Activated T-helper 2 cell treated with anti-CD3 and anti-CD28 coated beads, Interferon-gamma antibody, Interleukin-2, Interleukin-4, amounts not matched to agents 10 μg/mL and 5 μg/mL and 100 μg/mL, durations not matched to agents 14 hours and 24 hours and 36 hours (primary cell): Measurements from ENCODE around the gene VWA5A. TPM values are rescaled to one million over a fixed set of nuclear protein-coding genes. Genes with fewer than 3 reads are reported as not detected.

Source experiments
- DNase-seq: peaks from one replicate; pipeline ENCODE4 v3.0.0; 2021; ENCODE audit warnings: low spot score
- H3K27ac Mint-ChIP-seq: one replicate; pipeline ENCODE4 v1.8.0; 2021; ENCODE audit warnings: mixed read lengths
- H3K27me3 Mint-ChIP-seq: one replicate; pipeline ENCODE4 v1.8.0; 2021; ENCODE audit warnings: low read depth, mixed read lengths
- H3K36me3 Mint-ChIP-seq: one replicate; pipeline ENCODE4 v1.8.0; 2021; ENCODE audit warnings: low read depth, mixed read lengths
- H3K4me1 Mint-ChIP-seq: one replicate; pipeline ENCODE4 v1.8.0; 2021; ENCODE audit warnings: low read depth, mixed read lengths
- H3K4me3 Mint-ChIP-seq: one replicate; pipeline ENCODE4 v1.8.0; 2021; ENCODE audit warnings: low read depth, mild to moderate bottlenecking, moderate library complexity, mixed read lengths
- H3K9me3 Mint-ChIP-seq: one replicate; pipeline ENCODE4 v1.8.0; 2021; ENCODE audit warnings: mixed read lengths
- intact Hi-C: fragments of 100-400 bp; cut with micrococcal nuclease; formaldehyde crosslinking; loops from one replicate; pipeline ENCODE4 v1.15.1; 2023
- total RNA-seq: library from RNA; stranded (reverse); gene quantifications from 2 replicates; pipeline ENCODE4 v1.2.3, GENCODE V29; 2022

VWA5A gene
- total RNA-seq, result 4.6 TPM in 2 replicates

- no peaks in the 10 kb centered on the region for H3K9me3 Mint-ChIP-seq
- peak within 1 kb of the TSS; percentile 86 for H3K4me3 Mint-ChIP-seq
- intact Hi-C loops, result loop anchor here (1.0 to 2.0 kb wide), 2 partner anchors 44 to 161 kb away; no protein-coding TSS in a partner anchor
- peaks cover 26% of the 10 kb centered on the region for H3K4me1 Mint-ChIP-seq
- H3K36me3 Mint-ChIP-seq, result peaks cover 9% of the 10 kb centered on the region
- DNase-seq, result peak; percentile 66
- peaks cover 19% of the 10 kb centered on the region for H3K27me3 Mint-ChIP-seq
- peak within 1 kb of the TSS; percentile 67 for H3K27ac Mint-ChIP-seq
These were observed at the start of gene VWA5A for GRCh38 chr11:124114942-124115781. Gene VWA5A, plus strand, starts transcription at chr11:124115450. Its CDS starts 2,062 bp downstream, at chr11:124117512.

GRCh38 chr11:124068601-124069110, 46.6 kb upstream of the VWA5A start:
- intact Hi-C loops, result no loop called here
- Mint-ChIP-seq H3K4me3 (no peak overlapping the region), H3K27me3 (peaks cover 31% of the 10 kb centered on the region), H3K27ac (no peak overlapping the region), H3K4me1 (peaks cover 24% of the 10 kb centered on the region), H3K9me3 (no peaks in the 10 kb centered on the region), H3K36me3 (no peaks in the 10 kb centered on the region)
- no peak for DNase-seq

- Mint-ChIP-seq H3K9me3 (no peaks in the 10 kb centered on the region), H3K36me3 (no peaks in the 10 kb centered on the region), H3K4me3 (peak overlapping the region; percentile 54), H3K27ac (no peak overlapping the region), H3K27me3 (peaks cover 28% of the 10 kb centered on the region), H3K4me1 (peaks cover 24% of the 10 kb centered on the region)
- DNase-seq, result peak; percentile 43
- intact Hi-C loops, result loop anchor here (2.0 kb wide), 1 partner anchor 45 kb away; the partner anchor contains the start of gene VWA5A
These were observed 45.5 kb upstream of the VWA5A start for GRCh38 chr11:124069429-124070401.

GRCh38 chr11:124070915-124071622, 44.2 kb upstream of the VWA5A start:
- intact Hi-C loops, result loop anchor here (1.0 to 2.0 kb wide), 4 partner anchors 44 to 515 kb away; partner anchors contain the start of gene VWA5A
- Mint-ChIP-seq H3K27ac (no peak overlapping the region), H3K27me3 (peaks cover 28% of the 10 kb centered on the region), H3K4me1 (peaks cover 24% of the 10 kb centered on the region), H3K4me3 (peak overlapping the region; percentile 0), H3K9me3 (no peaks in the 10 kb centered on the region), H3K36me3 (no peaks in the 10 kb centered on the region)
- DNase-seq, result peak; percentile 43

- H3K27me3 Mint-ChIP-seq, result peaks cover 29% of the 10 kb centered on the region
- DNase-seq, result no peak
- H3K4me3 Mint-ChIP-seq, result no peak overlapping the region
- intact Hi-C loops, result loop anchor here (1.0 to 2.0 kb wide), 4 partner anchors 43 to 515 kb away; partner anchors contain the start of gene VWA5A
- no peaks in the 10 kb centered on the region for H3K9me3 Mint-ChIP-seq
- peaks cover 24% of the 10 kb centered on the region for H3K4me1 Mint-ChIP-seq
- H3K36me3 Mint-ChIP-seq, result no peaks in the 10 kb centered on the region
- H3K27ac Mint-ChIP-seq, result no peak overlapping the region
These were observed 43.7 kb upstream of the VWA5A start for GRCh38 chr11:124071623-124071948.

- Mint-ChIP-seq H3K4me1 (peaks cover 24% of the 10 kb centered on the region), H3K27me3 (peaks cover 30% of the 10 kb centered on the region), H3K4me3 (no peak overlapping the region)
These were observed 43.1 kb upstream of the VWA5A start for GRCh38 chr11:124072147-124072546.

GRCh38 chr11:124074554-124074953, 40.7 kb upstream of the VWA5A start:
- Mint-ChIP-seq H3K27ac (no peak overlapping the region), H3K27me3 (peaks cover 29% of the 10 kb centered on the region), H3K9me3 (no peaks in the 10 kb centered on the region), H3K4me3 (no peak overlapping the region), H3K36me3 (no peaks in the 10 kb centered on the region), H3K4me1 (peaks cover 15% of the 10 kb centered on the region)
- intact Hi-C loops, result no loop called here
- DNase-seq, result no peak

More at GRCh38 chr11:124072147-124072546, 43.1 kb upstream of the VWA5A start:
- DNase-seq, result no peak
- intact Hi-C loops, result no loop called here
- Mint-ChIP-seq H3K9me3 (no peaks in the 10 kb centered on the region), H3K36me3 (no peaks in the 10 kb centered on the region), H3K27ac (no peak overlapping the region)

- no peaks in the 10 kb centered on the region for H3K36me3 Mint-ChIP-seq
- no peaks in the 10 kb centered on the region for H3K9me3 Mint-ChIP-seq
- H3K4me3 Mint-ChIP-seq, result no peak overlapping the region
- H3K27ac Mint-ChIP-seq, result no peak overlapping the region
- peaks cover 33% of the 10 kb centered on the region for H3K27me3 Mint-ChIP-seq
- intact Hi-C loops, result no loop called here
- DNase-seq, result no peak
- peaks cover 8% of the 10 kb centered on the region for H3K4me1 Mint-ChIP-seq
These were observed 39.8 kb upstream of the VWA5A start for GRCh38 chr11:124075492-124075840.

GRCh38 chr11:124075841-124076651, 39.2 kb upstream of the VWA5A start:
- Mint-ChIP-seq H3K27me3 (peaks cover 33% of the 10 kb centered on the region), H3K9me3 (no peaks in the 10 kb centered on the region), H3K27ac (no peak overlapping the region), H3K36me3 (no peaks in the 10 kb centered on the region), H3K4me3 (peak overlapping the region; percentile 21), H3K4me1 (peaks cover 3% of the 10 kb centered on the region)
- no peak for DNase-seq
- intact Hi-C loops, result no loop called here

- H3K27ac Mint-ChIP-seq, result no peak overlapping the region
- no peaks in the 10 kb centered on the region for H3K9me3 Mint-ChIP-seq
- H3K36me3 Mint-ChIP-seq, result no peaks in the 10 kb centered on the region
- no peak overlapping the region for H3K4me3 Mint-ChIP-seq
- DNase-seq, result no peak
- peaks cover 38% of the 10 kb centered on the region for H3K27me3 Mint-ChIP-seq
- intact Hi-C loops, result no loop called here
- no peaks in the 10 kb centered on the region for H3K4me1 Mint-ChIP-seq
These were observed 38.0 kb upstream of the VWA5A start for GRCh38 chr11:124077266-124077665.

- no peaks in the 10 kb centered on the region for H3K9me3 Mint-ChIP-seq
- intact Hi-C loops, result no loop called here
- H3K27me3 Mint-ChIP-seq, result peaks cover 43% of the 10 kb centered on the region
- no peak overlapping the region for H3K4me3 Mint-ChIP-seq
- no peak overlapping the region for H3K27ac Mint-ChIP-seq
- no peak for DNase-seq
- no peaks in the 10 kb centered on the region for H3K36me3 Mint-ChIP-seq
- no peaks in the 10 kb centered on the region for H3K4me1 Mint-ChIP-seq
These were observed 36.7 kb upstream of the VWA5A start for GRCh38 chr11:124078591-124078990.
